ENCODE measurements around the gene CFAP46. TPM values are rescaled to one million over a fixed set of nuclear protein-coding genes. Genes with fewer than 3 reads are reported as not detected.

The CFAP46 gene
- total and polyA plus RNA-seq, 9 of the 15 experiments (the other 6 are each of a cell fraction or from before 2014, with no cell fraction given): not detected

DNA sequence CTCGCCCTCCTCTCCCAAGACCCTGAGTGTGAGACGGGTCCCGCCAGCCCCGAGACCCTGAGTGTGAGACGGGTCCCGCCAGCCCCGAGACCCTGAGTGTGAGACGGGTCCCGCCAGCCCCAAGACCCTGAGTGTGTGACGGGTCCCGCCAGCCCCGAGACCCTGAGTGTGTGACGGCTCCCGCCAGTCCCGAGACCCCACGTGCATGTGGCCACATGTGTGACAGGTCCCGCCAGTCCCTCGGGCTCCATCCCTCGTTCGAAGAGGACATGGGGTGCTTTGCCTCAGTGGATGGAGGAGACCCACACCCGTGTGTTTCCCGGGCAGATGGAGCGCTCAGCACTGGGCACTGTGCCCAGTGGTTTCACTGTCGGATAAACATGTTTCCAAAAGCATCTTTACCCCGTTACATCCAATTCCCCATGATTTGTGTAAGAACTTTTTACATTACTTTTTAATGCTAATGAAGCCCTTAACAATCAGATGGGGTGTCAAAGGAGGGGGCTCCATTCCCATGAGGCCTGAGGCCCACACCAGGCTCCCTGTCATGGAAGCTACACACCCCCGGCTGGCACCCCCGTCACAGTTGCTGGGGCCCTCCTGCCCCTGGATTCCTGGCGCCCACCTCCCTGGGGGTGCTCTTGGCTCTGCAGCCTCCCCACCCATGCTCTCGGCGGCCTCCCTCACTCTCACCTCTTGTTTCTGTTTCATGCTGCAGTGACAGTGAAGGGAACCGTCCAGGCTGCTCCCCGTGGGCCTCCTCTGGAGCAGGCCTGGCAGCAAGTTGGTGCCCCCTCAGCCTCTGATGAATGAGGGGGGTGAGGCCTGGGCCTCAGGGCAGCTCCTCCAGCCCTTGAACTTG lies 48.5 kb upstream of the CFAP46 start:
- FAIRE-seq (no peak), DNase-seq (ENCODE audit: extremely low read depth in 1 of 4, low spot score in 3 of 4) (no peak), ATAC-seq (no peak)
- Histone ChIP-seq H3K4me3 (no peak overlapping the region), H3K27ac (ENCODE audit: extremely low read depth, low read depth, low read length) (no peak overlapping the region), H3K9ac (ENCODE audit: insufficient read depth in 1 of 2, low read depth in 2 of 2, low read length in 2 of 2) (no peak overlapping the region), H3K4me2 (ENCODE audit: insufficient read depth, low read length) (no peak overlapping the region), H3K9me3 (replicated peaks; ENCODE audit: control insufficient read depth, insufficient read depth, low read depth, low read length) (no peaks in the 10 kb centered on the region), H2AFZ (ENCODE audit: low read depth, low read length) (no peak overlapping the region), H4K20me1 (replicated peaks; ENCODE audit: control insufficient read depth, insufficient read depth, low read length) (no peaks in the 10 kb centered on the region), H3K4me1 (replicated peaks in 1 of 2; ENCODE audit: control insufficient read depth in 2 of 2, insufficient read depth in 2 of 2, low read length in 2 of 2) (peaks cover 0 to 3% of the 10 kb centered on the region in 2 experiments; a peak in 1 of 5 replicates), H3K79me2 (ENCODE audit: control insufficient read depth, insufficient read depth, low read length) (no peaks in the 10 kb centered on the region), H3K27me3 (ENCODE audit: control insufficient read depth in 2 of 2, insufficient read depth in 2 of 2, low read length in 2 of 2) (peaks cover 5 to 31% of the 10 kb centered on the region in 2 experiments; a peak in 4 of 5 replicates), H3K36me3 (ENCODE audit: control insufficient read depth, insufficient read depth, low read length) (no peaks in the 10 kb centered on the region), H3K9me1 (ENCODE audit: control insufficient read depth, insufficient read depth, low read length) (no peaks in the 10 kb centered on the region)
- in situ Hi-C loops (cut with MboI) (no loop called here), intact Hi-C loops (cut with micrococcal nuclease) (no loop called here)
- BruUV-seq (replicated peaks): no TSS peak
- ChIA-PET POLR2A (no interaction called here), CTCF (ENCODE audit: low intra/inter-chr PET ratio) (no interaction called here)
- TF ChIP-seq ZNF584 (CRISPR knock-in tag; IDR thresholded peaks at IDR 0.05; ENCODE audit: low read depth): no peak
- no peak for TF ChIP-seq SP1 (CRISPR knock-in tag; IDR thresholded peaks at IDR 0.05)
- 2% methylated on average over 22 of the region's 32 CpGs for WGBS (ENCODE audit: insufficient coverage, low coverage, missing lambda C conversion rate)
